K562 (cell line): ENCODE data around the gene MRPL52. TPM values are rescaled to one million over a fixed set of nuclear protein-coding genes. Genes with fewer than 3 reads are reported as not detected.

Experiments
- ATAC-seq: fragments of 200-7000 bp; cut with Tn5 transposase; 3 replicates; pipeline ENCODE4 v1.9.1; 2020; ENCODE audit warnings: moderate library complexity
- BruUV-seq: library from RNA; stranded (reverse); fragments of 400-500 nt; replicated peaks from 2 replicates; lab custom pipeline; 2021; lab: Mats Ljungman, UMichigan
- CTCF ChIA-PET: fragments of 300-600 bp; formaldehyde crosslinking; extraction: SDS; loops from one replicate; lab custom pipeline; 2021; ENCODE audit warnings: low intra/inter-chr PET ratio; lab: Yijun Ruan, JAX
- POLR2A ChIA-PET: fragments of 300-600, 350-650 bp; sonication (Branson Sonifier 250); formaldehyde crosslinking; extraction: SDS; loops from one replicate; lab custom pipeline; 2021; ENCODE audit warnings: antibody characterized with exemption, inconsistent platforms; lab: Yijun Ruan, JAX
- DNase-seq, 4 experiments: peaks; one replicate each; pipeline versions ENCODE4 v3.0.0 to v3.0.0-alpha.2; 2011 to 2018; ENCODE audit warnings: low spot score in 3 of 4, mixed read lengths in 3 of 4; ENCODE audit errors: extremely low read depth in 1 of 4
- FAIRE-seq: peaks from 2 replicates; lab custom pipeline; 2011; peaks lifted over from hg19 to GRCh38; lab: Jason Lieb, UNC
- H2AFZ ChIP-seq: 2 replicates; pipeline ENCODE4 v1.6.0; 2011; ENCODE audit warnings: low read depth, low read length, control low read depth, inconsistent platforms
- H3K27ac ChIP-seq: fragments of 200-600 bp; 3 replicates; pipeline ENCODE4 v1.8.0; 2011; ENCODE audit warnings: low read depth, mild to moderate bottlenecking, control low read depth, inconsistent platforms, low read length, moderate library complexity, mixed read lengths; ENCODE audit errors: extremely low read depth
- H3K27me3 ChIP-seq, 2 experiments: fragments of 300-600 bp in 1 of 2; 2 replicates in 1 of 2; 3 replicates in 1 of 2; pipeline versions ENCODE4 v1.6.0 to v1.8.0; 2011; ENCODE audit warnings: inconsistent platforms in 2 of 2, low read length in 2 of 2, mild to moderate bottlenecking in 1 of 2, mixed read lengths in 1 of 2, moderate library complexity in 1 of 2; ENCODE audit not compliant: control insufficient read depth in 2 of 2, insufficient read depth in 2 of 2
- H3K36me3 ChIP-seq: fragments of 300-600 bp; 3 replicates; pipeline ENCODE4 v1.8.0; 2011; ENCODE audit warnings: mild to moderate bottlenecking, low read length, inconsistent platforms; ENCODE audit not compliant: control insufficient read depth, insufficient read depth
- H3K4me1 ChIP-seq, 2 experiments: fragments of 200-600 bp in 1 of 2; replicated peaks in 1 of 2; 2 replicates in 1 of 2; 3 replicates in 1 of 2; pipeline versions ENCODE4 v1.5.1 to v1.8.0; 2011; ENCODE audit warnings: inconsistent platforms in 2 of 2, low read length in 2 of 2, mild to moderate bottlenecking in 1 of 2, mixed read lengths in 1 of 2, moderate library complexity in 1 of 2; ENCODE audit not compliant: control insufficient read depth in 2 of 2, insufficient read depth in 2 of 2
- H3K4me2 ChIP-seq: 2 replicates; pipeline ENCODE4 v1.6.1; 2011; ENCODE audit warnings: low read length, control low read depth, inconsistent platforms, mixed read lengths; ENCODE audit not compliant: insufficient read depth
- H3K4me3 ChIP-seq: fragments of 200-600 bp; sonication (generic), shearing (Covaris generic); 2 replicates; pipeline ENCODE4 v1.5.1; 2016; ENCODE audit warnings: control low read depth, inconsistent platforms
- H3K79me2 ChIP-seq: fragments of 200-600 bp; 3 replicates; pipeline ENCODE4 v1.8.0; 2011; ENCODE audit warnings: low read length, inconsistent platforms; ENCODE audit not compliant: control insufficient read depth, insufficient read depth
- H3K9ac ChIP-seq, 2 experiments: 2 replicates each; pipeline versions ENCODE4 v1.6.0 to v1.6.1; 2011; ENCODE audit warnings: low read depth in 2 of 2, low read length in 2 of 2, control low read depth in 1 of 2, inconsistent platforms in 1 of 2, mild to moderate bottlenecking in 1 of 2, mixed read lengths in 1 of 2; ENCODE audit not compliant: insufficient read depth in 1 of 2
- H3K9me1 ChIP-seq: one replicate; pipeline ENCODE4 v1.6.0; 2011; ENCODE audit warnings: inconsistent platforms, mild to moderate bottlenecking, low read length, moderate library complexity; ENCODE audit not compliant: control insufficient read depth, insufficient read depth
- H3K9me3 ChIP-seq: replicated peaks from 2 replicates; pipeline ENCODE4 v1.5.1; 2011; ENCODE audit warnings: low read depth, low read length, inconsistent platforms; ENCODE audit not compliant: control insufficient read depth, insufficient read depth
- H4K20me1 ChIP-seq: replicated peaks from 2 replicates; pipeline ENCODE4 v1.6.1; 2011; ENCODE audit warnings: low read length, inconsistent platforms, mixed read lengths; ENCODE audit not compliant: control insufficient read depth, insufficient read depth
- CTCFL ChIP-seq: IDR thresholded peaks from 2 replicates; pipeline ENCODE4 v1.6.1; 2011; ENCODE audit warnings: borderline replicate concordance, low read depth, mild to moderate bottlenecking, moderate library complexity, low read length; ENCODE audit not compliant: insufficient read depth, poor library complexity, severe bottlenecking
- DDX20 ChIP-seq: fragments of 450-650 bp; IDR thresholded peaks from 2 replicates; pipeline ENCODE4 v1.6.1; 2016; ENCODE audit warnings: missing genetic modification characterization, low read depth, mild to moderate bottlenecking, missing compliant biosample characterization, moderate library complexity
- KDM1A ChIP-seq, 2 experiments: fragments of 450-650 bp; IDR thresholded peaks; 2 replicates each; pipeline ENCODE4 v1.6.1; 2016; ENCODE audit warnings: mild to moderate bottlenecking in 2 of 2
- MNT ChIP-seq, 2 experiments: fragments of 450-650 bp; conservative IDR thresholded peaks; 2 replicates each; pipeline ENCODE4 v1.6.1; 2017; ENCODE audit warnings: mild to moderate bottlenecking in 2 of 2, moderate library complexity in 2 of 2
- NBN ChIP-seq: fragments of 450-650 bp; IDR thresholded peaks from 2 replicates; pipeline ENCODE4 v1.6.1; 2016; ENCODE audit warnings: low read depth, mild to moderate bottlenecking
- PHF21A ChIP-seq: fragments of 450-650 bp; IDR thresholded peaks from 2 replicates; pipeline ENCODE4 v1.6.1; 2017; ENCODE audit warnings: low read depth, borderline replicate concordance
- SP1 ChIP-seq: sonication (generic); formaldehyde crosslinking; IDR thresholded peaks from 2 replicates; pipeline ENCODE4 v1.8.1; 2022; ENCODE audit warnings: mild to moderate bottlenecking, missing genetic modification reagents
- TAF9B ChIP-seq: fragments of 450-650 bp; IDR thresholded peaks from 2 replicates; pipeline ENCODE4 v1.6.1; 2018; ENCODE audit warnings: mild to moderate bottlenecking; ENCODE audit not compliant: partially characterized antibody
- TOE1 ChIP-seq, 2 experiments: fragments of 450-650 bp in 1 of 2; sonication (generic) in 1 of 2; formaldehyde crosslinking in 1 of 2; IDR thresholded peaks; 2 replicates each; pipeline versions ENCODE4 v1.7.1 to v1.8.0; 2016 to 2022; ENCODE audit warnings: borderline replicate concordance in 2 of 2, mild to moderate bottlenecking in 2 of 2, antibody characterized with exemption in 1 of 2, inconsistent platforms in 1 of 2, low read depth in 1 of 2, missing genetic modification reagents in 1 of 2, moderate library complexity in 1 of 2
- WHSC1 ChIP-seq: IDR thresholded peaks from one replicate; pipeline ENCODE4 v1.6.1; 2012; ENCODE audit warnings: low read length, control low read depth, inconsistent platforms
- ZNF23 ChIP-seq: fragments of 250-450 bp; sonication (Bioruptor Pico); IDR thresholded peaks from 2 replicates; pipeline ENCODE4 v1.4.0; 2020; ENCODE audit warnings: mild to moderate bottlenecking
- ZNF561 ChIP-seq: fragments of 450-650 bp; formaldehyde crosslinking; conservative IDR thresholded peaks from 2 replicates; pipeline ENCODE4 v1.4.0; 2020; ENCODE audit warnings: mild to moderate bottlenecking, moderate library complexity
- WGBS: fragments of 100-300 bp; shearing (Covaris generic); methylation state at CpG from one replicate; pipeline ENCODE4 v1.1.6; 2016; ENCODE audit warnings: low coverage, mixed read lengths; ENCODE audit not compliant: insufficient coverage; ENCODE audit errors: missing lambda C conversion rate; 5-methylcytosine and 5-hydroxymethylcytosine counted together
- in situ Hi-C: fragments of 300-500 bp; cut with MboI; formaldehyde crosslinking; loops from 4 replicates; pipeline ENCODE4 v1.15.0; 2018; ENCODE audit warnings: inconsistent platforms, mixed read lengths
- intact Hi-C: fragments of 100-400 bp; cut with micrococcal nuclease; formaldehyde crosslinking; loops from 2 replicates; pipeline ENCODE4 v1.14.2; 2022
- polyA plus RNA-seq, 8 experiments: library from polyadenylated mRNA; depleted of rRNA in 4 of 8; stranded (reverse) in 5 of 8; unstranded in 3 of 8; fragments of >200 nt; fragmentation: Nextera tagmentation in 2 of 8; fragmentation: Illumina TruSeq in 1 of 8; extraction: Ambion mirVana in 2 of 8; extraction: Trizol in 1 of 8; gene quantifications; 2 replicates each; pipeline versions ENCODE4 v1.2.1 to v1.2.3, GENCODE V29; 2011 to 2014; ENCODE audit warnings: inconsistent platforms in 1 of 8, missing spikeins in 1 of 8
- total RNA-seq, 7 experiments: library from RNA; depleted of rRNA in 6 of 7; stranded (reverse); fragments of >200 nt in 6 of 7; fragmentation: Illumina TruSeq in 2 of 7; extraction: Trizol in 2 of 7; gene quantifications; 2 replicates each; pipeline versions ENCODE4 v1.2.1 to v1.2.3, GENCODE V29; 2011 to 2021; ENCODE audit warnings: low replicate concordance in 1 of 7
- TF ChIP-seq, protein P1 (sequence below): fragments of 450-650 bp; formaldehyde crosslinking; IDR thresholded peaks from 2 replicates; pipeline ENCODE4 v1.4.0; 2020; ENCODE audit warnings: mild to moderate bottlenecking, moderate library complexity

MRPL52 gene
- total and polyA plus RNA-seq, 9 of the 15 experiments (the other 6 are each of a cell fraction or from before 2014, with no cell fraction given): 56.5 to 213 (median 168) TPM

GRCh38 chr14:22870811-22871223 is 41.1 kb downstream of the MRPL52 start (continued):
- TF ChIP-seq, protein P1, sequence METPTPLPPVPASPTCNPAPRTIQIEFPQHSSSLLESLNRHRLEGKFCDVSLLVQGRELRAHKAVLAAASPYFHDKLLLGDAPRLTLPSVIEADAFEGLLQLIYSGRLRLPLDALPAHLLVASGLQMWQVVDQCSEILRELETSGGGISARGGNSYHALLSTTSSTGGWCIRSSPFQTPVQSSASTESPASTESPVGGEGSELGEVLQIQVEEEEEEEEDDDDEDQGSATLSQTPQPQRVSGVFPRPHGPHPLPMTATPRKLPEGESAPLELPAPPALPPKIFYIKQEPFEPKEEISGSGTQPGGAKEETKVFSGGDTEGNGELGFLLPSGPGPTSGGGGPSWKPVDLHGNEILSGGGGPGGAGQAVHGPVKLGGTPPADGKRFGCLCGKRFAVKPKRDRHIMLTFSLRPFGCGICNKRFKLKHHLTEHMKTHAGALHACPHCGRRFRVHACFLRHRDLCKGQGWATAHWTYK (CRISPR knock-in tag): no peak
- TF ChIP-seq TAF9B (peak; percentile 12), WHSC1 (no peak)

DNA sequence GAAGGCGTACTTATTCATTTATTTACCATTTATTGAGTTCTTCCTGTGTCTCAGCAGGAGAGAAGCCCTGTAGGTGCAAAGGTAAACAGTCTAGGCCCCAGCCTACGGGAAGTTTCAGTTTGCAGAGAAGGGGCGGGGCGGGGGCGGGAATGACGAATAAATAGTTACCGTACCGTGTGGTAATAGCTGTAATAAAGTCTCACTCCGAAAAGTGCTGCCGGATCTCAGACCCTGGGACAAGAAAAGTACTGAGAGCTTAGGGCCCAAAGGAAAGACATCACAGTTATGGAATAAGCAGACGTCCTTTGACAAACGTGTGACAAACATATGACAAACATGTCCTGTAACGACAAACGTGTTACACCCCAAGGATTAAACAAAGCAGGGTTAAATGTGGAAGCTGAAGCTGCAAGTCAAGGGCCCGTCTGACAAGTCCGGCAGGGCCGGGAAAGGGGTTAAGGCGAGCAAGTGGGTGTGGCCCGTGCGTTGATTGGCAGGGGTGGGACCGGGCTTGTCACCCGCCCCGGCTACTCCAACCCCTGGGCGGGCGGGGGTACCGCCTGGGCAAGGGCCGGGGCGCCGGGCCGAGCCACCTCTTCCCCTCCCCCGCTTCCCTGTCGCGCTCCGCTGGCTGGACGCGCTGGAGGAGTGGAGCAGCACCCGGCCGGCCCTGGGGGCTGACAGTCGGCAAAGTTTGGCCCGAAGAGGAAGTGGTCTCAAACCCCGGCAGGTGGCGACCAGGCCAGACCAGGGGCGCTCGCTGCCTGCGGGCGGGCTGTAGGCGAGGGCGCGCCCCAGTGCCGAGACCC is 41.7 kb downstream of the MRPL52 start, which contains the start of gene LRP10:
TSS of gene LRP10 (plus strand) at position 517 of the 809 bp plus-strand sequence. CDS start 564 bp downstream, outside the sequence.
- H3K79me2 ChIP-seq: peaks cover 15% of the 10 kb centered on the region
- no peaks in the 10 kb centered on the region for H3K9me3 ChIP-seq
- POLR2A ChIA-PET: interaction anchor here (0.5 to 5.1 kb wide), 15 partner anchors 9 to 203 kb away, joined by 3 to 60 read pairs (median 4); partner anchors contain the start of genes OXA1L, PRMT5, RBM23 and REM2
- peak within 1 kb of the TSS; percentile 87 to 91 for H3K9ac ChIP-seq
- peaks cover 12 to 30% of the 10 kb centered on the region in 2 experiments for H3K4me1 ChIP-seq
- intact Hi-C loops: loop anchor here (1.0 to 5.0 kb wide), 6 partner anchors 16 to 115 kb away; partner anchors contain the start of genes PRMT5 and RBM23
- in situ Hi-C loops: no loop called here
- TSS peak; percentile 81 for BruUV-seq
- peak within 1 kb of the TSS; percentile 97 for H2AFZ ChIP-seq
- CTCF ChIA-PET: interaction anchor here (0.6 to 2.2 kb wide), 4 partner anchors 27 to 49 kb away, joined by 3 to 18 read pairs (median 5); no protein-coding TSS in a partner anchor
- FAIRE-seq: peak; percentile 97
- ATAC-seq: peak; percentile 94
- DNase-seq: peak; percentile 91 to 97 (median 94)
- peak within 1 kb of the TSS; percentile 95 for H3K4me2 ChIP-seq
- H3K9me1 ChIP-seq: no peaks in the 10 kb centered on the region
- H3K27me3 ChIP-seq: no peaks in the 10 kb centered on the region
- H4K20me1 ChIP-seq: no peaks in the 10 kb centered on the region
- H3K27ac ChIP-seq: peak within 1 kb of the TSS; percentile 98
- peaks cover 26% of the 10 kb centered on the region; the same call in 2 of the 3 replicates for H3K36me3 ChIP-seq
- WGBS: 2% methylated on average over 26 of the region's 50 CpGs
- peak within 1 kb of the TSS; percentile 87 for H3K4me3 ChIP-seq
- TF ChIP-seq TOE1 (IDR thresholded peaks at IDR 0.05; ENCODE audit: borderline replicate concordance): no peak; the same call in 1 of the 2 replicates
- TF ChIP-seq TOE1 (CRISPR knock-in tag; IDR thresholded peaks at IDR 0.05; ENCODE audit: borderline replicate concordance, low read depth): no peak
- TF ChIP-seq KDM1A (IDR thresholded peaks at IDR 0.05): peak in 1 of 2 experiments; percentile 2; a peak in 1 of 4 replicates
- peak; percentile 2 to 76; a peak in 2 of 4 replicates for TF ChIP-seq MNT (conservative IDR thresholded peaks at IDR 0.05)
- peak; percentile 42; the same call in 1 of the 2 replicates for TF ChIP-seq NBN
- peak; percentile 3 for TF ChIP-seq CTCFL
- no peak for TF ChIP-seq ZNF561
- TF ChIP-seq ZNF23 (CRISPR knock-in tag): no peak
- no peak for TF ChIP-seq PHF21A
- peak; percentile 83 for TF ChIP-seq SP1
- no peak for TF ChIP-seq DDX20
